T-helper 9 cell (primary cell): Measurements from ENCODE around the gene ASB10.

Experiments used
- DNase-seq: peaks from one replicate; pipeline ENCODE4 v3.0.0-alpha.2; 2020

Gene ASB10

GRCh38 chr7:151210087-151210854, 23.2 kb upstream of the ASB10 start, which contains the start of gene H2BK1:
Gene H2BK1 (minus strand): TSS chr7:151210488. CDS start chr7:151210318, 170 bp downstream.
- DNase-seq = no peak

- no peak for DNase-seq
These were observed 22.5 kb upstream of the ASB10 start for GRCh38 chr7:151209588-151209987.

- no peak for DNase-seq
These were observed 21.3 kb upstream of the ASB10 start for GRCh38 chr7:151208253-151208862.

GRCh38 chr7:151207804-151208203, 20.8 kb upstream of the ASB10 start:
- no peak for DNase-seq

- no peak for DNase-seq
These were observed 20.3 kb upstream of the ASB10 start for GRCh38 chr7:151207315-151207714.

GRCh38 chr7:151206914-151207313, 19.9 kb upstream of the ASB10 start:
- peak; percentile 12 for DNase-seq

- no peak for DNase-seq
These were observed 18.7 kb upstream of the ASB10 start for GRCh38 chr7:151205730-151206129.

GRCh38 chr7:151204383-151205032, 17.5 kb upstream of the ASB10 start:
- DNase-seq = no peak

GRCh38 chr7:151202836-151203235, 15.8 kb upstream of the ASB10 start:
- DNase-seq = no peak

- DNase-seq = no peak
These were observed 14.7 kb upstream of the ASB10 start for GRCh38 chr7:151201751-151202150.

GRCh38 chr7:151201344-151201743, 14.3 kb upstream of the ASB10 start:
- DNase-seq = no peak

GRCh38 chr7:151198945-151199848, 12.1 kb upstream of the ASB10 start:
- DNase-seq = no peak

- DNase-seq = no peak
These were observed 10.9 kb upstream of the ASB10 start for GRCh38 chr7:151197932-151198331.

GRCh38 chr7:151195616-151196450, 8.8 kb upstream of the ASB10 start:
- DNase-seq = no peak

- no peak for DNase-seq
These were observed 7.1 kb upstream of the ASB10 start for GRCh38 chr7:151194188-151194587.

- no peak for DNase-seq
These were observed 6.3 kb upstream of the ASB10 start for GRCh38 chr7:151193203-151193978.

GRCh38 chr7:151192002-151192539, 5.0 kb upstream of the ASB10 start:
- no peak for DNase-seq

- no peak for DNase-seq
These were observed 4.5 kb upstream of the ASB10 start for GRCh38 chr7:151191544-151191943.

GRCh38 chr7:151189038-151189437, 2.0 kb upstream of the ASB10 start:
- DNase-seq = no peak

GRCh38 chr7:151188252-151188542, 1.1 kb upstream of the ASB10 start:
- DNase-seq = no peak
